ENCODE measurements around the gene PDZK1. TPM values are rescaled to one million over a fixed set of nuclear protein-coding genes. Genes with fewer than 3 reads are reported as not detected.
"Not testable (repeated sequence)": the region's sequence is repeated elsewhere in the genome, so short reads cannot be mapped to it uniquely, and the experiment has no call there.

Gene PDZK1
- total RNA-seq, 1 donor: 0.36 TPM

DNA sequence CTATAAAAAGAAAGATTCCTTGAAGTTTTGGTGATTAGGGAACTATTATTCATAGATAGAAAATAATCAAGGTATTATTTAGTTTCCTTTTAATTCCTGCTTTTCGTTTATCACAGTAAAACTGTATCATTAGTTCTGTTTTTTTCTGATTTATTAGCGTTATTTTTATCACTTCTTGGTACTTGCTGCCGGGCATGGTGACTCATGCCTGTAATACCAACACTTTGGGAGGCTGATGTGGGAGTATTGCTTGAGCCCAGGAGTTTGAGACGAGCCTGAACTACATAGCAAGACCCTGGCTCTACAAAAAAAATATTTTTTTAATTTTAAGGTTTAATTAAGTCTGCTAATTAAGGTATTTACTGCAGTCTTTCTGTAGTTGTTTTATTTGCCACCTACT lies 42.2 kb downstream of the PDZK1 start:
- H2AFZ ChIP-seq (ENCODE audit: low read length); DNase-seq (ENCODE audit: insufficient read length, low spot score, missing footprints); H3K4me3 ChIP-seq (ENCODE audit: insufficient read depth, low read length); H3K9me3 ChIP-seq (ENCODE audit: low read depth, low read length); H3K79me2 ChIP-seq (ENCODE audit: insufficient read depth, low read length); H3K27me3 ChIP-seq (ENCODE audit: insufficient read depth, low read length); H3K27ac ChIP-seq (ENCODE audit: low read depth, low read length); H3K4me1 ChIP-seq (ENCODE audit: insufficient read depth, low read length); H3K36me3 ChIP-seq (ENCODE audit: insufficient read depth, low read length); H4K20me1 ChIP-seq (ENCODE audit: insufficient read depth, low read length); H3K4me2 ChIP-seq (ENCODE audit: insufficient read depth, low read length): not testable (repeated sequence)

- H4K20me1 ChIP-seq (ENCODE audit: insufficient read depth, low read length); H3K4me3 ChIP-seq (ENCODE audit: insufficient read depth, low read length); H3K4me1 ChIP-seq (ENCODE audit: insufficient read depth, low read length); H3K27ac ChIP-seq (ENCODE audit: low read depth, low read length); H3K79me2 ChIP-seq (ENCODE audit: insufficient read depth, low read length); H3K9me3 ChIP-seq (ENCODE audit: low read depth, low read length); H3K36me3 ChIP-seq (ENCODE audit: insufficient read depth, low read length); H2AFZ ChIP-seq (ENCODE audit: low read length); H3K27me3 ChIP-seq (ENCODE audit: insufficient read depth, low read length); H3K4me2 ChIP-seq (ENCODE audit: insufficient read depth, low read length); DNase-seq (ENCODE audit: insufficient read length, low spot score, missing footprints): not testable (repeated sequence)
Measured at GRCh38 chr1:145662502-145662901, 44.7 kb downstream of the PDZK1 start.

- not testable (repeated sequence) for H3K27me3 ChIP-seq (ENCODE audit: insufficient read depth, low read length); H2AFZ ChIP-seq (ENCODE audit: low read length); H4K20me1 ChIP-seq (ENCODE audit: insufficient read depth, low read length); H3K4me3 ChIP-seq (ENCODE audit: insufficient read depth, low read length); H3K4me1 ChIP-seq (ENCODE audit: insufficient read depth, low read length); H3K9me3 ChIP-seq (ENCODE audit: low read depth, low read length); H3K36me3 ChIP-seq (ENCODE audit: insufficient read depth, low read length); DNase-seq (ENCODE audit: insufficient read length, low spot score, missing footprints); H3K4me2 ChIP-seq (ENCODE audit: insufficient read depth, low read length); H3K79me2 ChIP-seq (ENCODE audit: insufficient read depth, low read length); H3K27ac ChIP-seq (ENCODE audit: low read depth, low read length)
Measured at GRCh38 chr1:145656245-145656943, 50.8 kb downstream of the PDZK1 start.

DNA sequence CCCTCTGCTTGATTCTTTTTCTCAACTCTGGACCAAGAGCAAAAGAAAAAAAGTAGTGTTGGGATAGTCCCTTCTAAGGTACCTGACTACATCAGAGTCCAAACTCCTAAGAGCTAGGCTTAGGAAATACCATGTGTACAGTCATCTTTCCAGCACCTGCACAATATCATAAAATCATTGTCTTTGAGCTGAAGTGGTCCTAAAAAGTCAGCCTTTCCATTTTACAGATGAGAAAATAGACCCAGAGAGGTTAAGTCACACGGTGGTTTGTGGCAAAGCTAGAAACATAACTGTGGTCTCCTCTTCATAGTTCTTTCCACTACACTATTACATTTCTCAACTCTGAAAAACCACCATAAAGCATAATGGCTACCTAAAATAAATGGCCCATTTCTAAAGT lies 63.2 kb downstream of the PDZK1 start:
- H3K27ac ChIP-seq (ENCODE audit: low read depth, low read length); H3K4me3 ChIP-seq (ENCODE audit: insufficient read depth, low read length); H2AFZ ChIP-seq (ENCODE audit: low read length); H3K36me3 ChIP-seq (ENCODE audit: insufficient read depth, low read length); H3K79me2 ChIP-seq (ENCODE audit: insufficient read depth, low read length); H3K4me1 ChIP-seq (ENCODE audit: insufficient read depth, low read length); H3K27me3 ChIP-seq (ENCODE audit: insufficient read depth, low read length); H4K20me1 ChIP-seq (ENCODE audit: insufficient read depth, low read length); H3K4me2 ChIP-seq (ENCODE audit: insufficient read depth, low read length); H3K9me3 ChIP-seq (ENCODE audit: low read depth, low read length); DNase-seq (ENCODE audit: insufficient read length, low spot score, missing footprints): not testable (repeated sequence)

- H3K9me3 ChIP-seq (ENCODE audit: low read depth, low read length); H3K27me3 ChIP-seq (ENCODE audit: insufficient read depth, low read length); H3K27ac ChIP-seq (ENCODE audit: low read depth, low read length); H3K4me1 ChIP-seq (ENCODE audit: insufficient read depth, low read length); H3K79me2 ChIP-seq (ENCODE audit: insufficient read depth, low read length); DNase-seq (ENCODE audit: insufficient read length, low spot score, missing footprints); H3K36me3 ChIP-seq (ENCODE audit: insufficient read depth, low read length); H2AFZ ChIP-seq (ENCODE audit: low read length); H3K4me3 ChIP-seq (ENCODE audit: insufficient read depth, low read length); H4K20me1 ChIP-seq (ENCODE audit: insufficient read depth, low read length); H3K4me2 ChIP-seq (ENCODE audit: insufficient read depth, low read length): not testable (repeated sequence)
Measured at GRCh38 chr1:145641886-145642285, 65.3 kb downstream of the PDZK1 start.

DNA sequence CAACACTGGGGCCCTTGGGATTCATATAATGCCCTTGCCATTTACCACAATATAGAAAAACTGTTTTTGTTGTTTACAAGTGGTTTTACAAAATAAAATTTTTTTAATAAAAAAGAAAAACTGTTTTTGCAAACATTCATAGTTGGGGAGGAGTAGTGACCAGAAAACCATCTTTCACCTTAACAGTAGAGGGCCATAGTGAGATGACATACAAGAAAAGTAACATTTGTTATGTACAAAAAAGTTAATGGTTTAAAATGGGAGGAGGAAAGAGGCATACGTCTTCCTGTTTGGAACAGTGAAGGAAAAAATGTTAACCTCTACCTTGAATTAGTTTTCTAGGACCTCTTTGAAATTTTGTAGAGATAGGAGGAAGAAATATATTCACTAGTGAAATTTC lies 70.9 kb downstream of the PDZK1 start:
- H3K4me1 ChIP-seq (ENCODE audit: insufficient read depth, low read length); H3K27me3 ChIP-seq (ENCODE audit: insufficient read depth, low read length); H3K79me2 ChIP-seq (ENCODE audit: insufficient read depth, low read length); H4K20me1 ChIP-seq (ENCODE audit: insufficient read depth, low read length); H3K27ac ChIP-seq (ENCODE audit: low read depth, low read length); H3K36me3 ChIP-seq (ENCODE audit: insufficient read depth, low read length); H2AFZ ChIP-seq (ENCODE audit: low read length); DNase-seq (ENCODE audit: insufficient read length, low spot score, missing footprints); H3K9me3 ChIP-seq (ENCODE audit: low read depth, low read length); H3K4me3 ChIP-seq (ENCODE audit: insufficient read depth, low read length); H3K4me2 ChIP-seq (ENCODE audit: insufficient read depth, low read length): not testable (repeated sequence)

GRCh38 chr1:145622177-145622576 lies 85.0 kb downstream of the PDZK1 start:
- not testable (repeated sequence) for H3K36me3 ChIP-seq (ENCODE audit: insufficient read depth, low read length); H3K4me3 ChIP-seq (ENCODE audit: insufficient read depth, low read length); H3K79me2 ChIP-seq (ENCODE audit: insufficient read depth, low read length); DNase-seq (ENCODE audit: insufficient read length, low spot score, missing footprints); H3K4me2 ChIP-seq (ENCODE audit: insufficient read depth, low read length); H2AFZ ChIP-seq (ENCODE audit: low read length); H3K4me1 ChIP-seq (ENCODE audit: insufficient read depth, low read length); H3K27me3 ChIP-seq (ENCODE audit: insufficient read depth, low read length); H3K9me3 ChIP-seq (ENCODE audit: low read depth, low read length); H3K27ac ChIP-seq (ENCODE audit: low read depth, low read length); H4K20me1 ChIP-seq (ENCODE audit: insufficient read depth, low read length)

Other genes starting within 250 kb of the PDZK1 start
- 32.1 and 33.7 TPM in 2 replicates for gene GPR89A, start 99.4 kb downstream of the PDZK1 start, total RNA-seq
- gene CD160, start 12.1 kb upstream of the PDZK1 start, total RNA-seq: not detected in 2 replicates
- gene RNF115, start 116.7 kb upstream of the PDZK1 start, total RNA-seq: 23.2 and 25.6 TPM in 2 replicates
- 54.3 and 63.1 TPM in 2 replicates for gene POLR3C, start 116.8 kb upstream of the PDZK1 start, total RNA-seq
- gene NUDT17, start 138.3 kb upstream of the PDZK1 start, total RNA-seq: 1.8 and 4.0 TPM in 2 replicates
- 15.2 and 17.4 TPM in 2 replicates for gene PIAS3, start 151.7 kb upstream of the PDZK1 start, total RNA-seq
- gene ANKRD35, start 178.5 kb upstream of the PDZK1 start, total RNA-seq: 1.4 and 2.1 TPM in 2 replicates
- gene ITGA10, start 202.7 kb upstream of the PDZK1 start, total RNA-seq: 44.5 and 56.6 TPM in 2 replicates
- 18.9 and 20.3 TPM in 2 replicates for gene PEX11B, start 211.3 kb upstream of the PDZK1 start, total RNA-seq
- 49.8 and 54.3 TPM in 2 replicates for gene RBM8A, start 220.1 kb upstream of the PDZK1 start, total RNA-seq